H9 (cell line): ENCODE measurements around the gene TMEM220. TPM values are rescaled to one million over a fixed set of nuclear protein-coding genes. Genes with fewer than 3 reads are reported as not detected.

Source experiments
- DNase-seq: peaks from one replicate; pipeline ENCODE4 v3.0.0-alpha.2; 2017
- H2AFZ ChIP-seq: one replicate; pipeline ENCODE4 v1.6.1; 2013; ENCODE audit warnings: mild to moderate bottlenecking, low read length, control low read depth, moderate library complexity
- H2AK5ac ChIP-seq: 2 replicates; pipeline ENCODE4 v1.6.1; 2013; ENCODE audit warnings: low read length, control low read depth, mixed read lengths; ENCODE audit not compliant: insufficient read length
- H2BK120ac ChIP-seq: one replicate; pipeline ENCODE4 v1.6.1; 2013; ENCODE audit warnings: low read depth, mild to moderate bottlenecking, low read length, control low read depth, inconsistent platforms; ENCODE audit not compliant: poor library complexity, severe bottlenecking
- H2BK12ac ChIP-seq: 2 replicates; pipeline ENCODE4 v1.6.1; 2013; ENCODE audit warnings: low read length, control low read depth, mixed read lengths, low read depth; ENCODE audit not compliant: insufficient read length
- H2BK15ac ChIP-seq: 2 replicates; pipeline ENCODE4 v1.6.1; 2013; ENCODE audit warnings: low read depth, low read length, control low read depth
- H2BK20ac ChIP-seq: one replicate; pipeline ENCODE4 v1.6.1; 2013; ENCODE audit warnings: low read depth, mild to moderate bottlenecking, low read length, control low read depth, inconsistent platforms; ENCODE audit not compliant: poor library complexity, severe bottlenecking
- H2BK5ac ChIP-seq: 2 replicates; pipeline ENCODE4 v1.6.1; 2013; ENCODE audit warnings: low read length, control low read depth, mixed read lengths; ENCODE audit not compliant: insufficient read length
- H3K14ac ChIP-seq: 2 replicates; pipeline ENCODE4 v1.6.1; 2013; ENCODE audit warnings: low read length, control low read depth; ENCODE audit not compliant: insufficient read depth
- H3K18ac ChIP-seq: 2 replicates; pipeline ENCODE4 v1.6.1; 2013; ENCODE audit warnings: low read depth, mild to moderate bottlenecking, mixed read lengths, low read length, control low read depth; ENCODE audit not compliant: insufficient read length
- H3K23ac ChIP-seq: 2 replicates; pipeline ENCODE4 v1.6.1; 2013; ENCODE audit warnings: low read length, control low read depth, mixed read lengths, low read depth; ENCODE audit not compliant: insufficient read length
- H3K23me2 ChIP-seq: 2 replicates; pipeline ENCODE4 v1.6.1; 2013; ENCODE audit warnings: low read depth, mild to moderate bottlenecking, mixed read lengths, low read length, control low read depth; ENCODE audit not compliant: insufficient read length, poor library complexity, severe bottlenecking
- H3K27ac ChIP-seq: 2 replicates; pipeline ENCODE4 v1.5.1; 2013; ENCODE audit warnings: low read length, control low read depth, mixed read lengths, low read depth; ENCODE audit not compliant: insufficient read length
- H3K27me3 ChIP-seq: 2 replicates; pipeline ENCODE4 v1.6.1; 2013; ENCODE audit warnings: low read length, control low read depth, inconsistent platforms; ENCODE audit not compliant: insufficient read depth
- H3K4ac ChIP-seq: 2 replicates; pipeline ENCODE4 v1.6.1; 2013; ENCODE audit warnings: low read depth, mild to moderate bottlenecking, control low read depth, inconsistent platforms, low read length, moderate library complexity
- H3K4me1 ChIP-seq: 2 replicates; pipeline ENCODE4 v1.6.1; 2013; ENCODE audit warnings: low read length, control low read depth, inconsistent platforms; ENCODE audit not compliant: insufficient read depth
- H3K4me2 ChIP-seq: 2 replicates; pipeline ENCODE4 v1.6.1; 2013; ENCODE audit warnings: low read length, control low read depth, mixed read lengths; ENCODE audit not compliant: insufficient read length, insufficient read depth
- H3K56ac ChIP-seq: 2 replicates; pipeline ENCODE4 v1.6.1; 2013; ENCODE audit warnings: low read depth, mild to moderate bottlenecking, mixed read lengths, low read length, control low read depth; ENCODE audit not compliant: insufficient read length
- H3K79me1 ChIP-seq: 2 replicates; pipeline ENCODE4 v1.6.1; 2013; ENCODE audit warnings: low read depth, mild to moderate bottlenecking, moderate library complexity, low read length, control low read depth, inconsistent platforms; ENCODE audit not compliant: insufficient read depth, poor library complexity, severe bottlenecking
- H3K79me2 ChIP-seq: 2 replicates; pipeline ENCODE4 v1.6.1; 2013; ENCODE audit warnings: low read length, control low read depth, inconsistent platforms; ENCODE audit not compliant: insufficient read depth
- H3K9ac ChIP-seq: 2 replicates; pipeline ENCODE4 v1.6.1; 2013; ENCODE audit warnings: low read length, control low read depth, mixed read lengths; ENCODE audit not compliant: insufficient read length; ENCODE audit errors: extremely low read depth
- H3K9me3 ChIP-seq: one replicate; pipeline ENCODE4 v1.6.1; 2013; ENCODE audit warnings: low read depth, low read length, inconsistent platforms; ENCODE audit not compliant: control insufficient read depth
- H3T11ph ChIP-seq: one replicate; pipeline ENCODE4 v1.6.1; 2013; ENCODE audit warnings: mild to moderate bottlenecking, low read length, control low read depth, inconsistent platforms
- H4K20me1 ChIP-seq: one replicate; pipeline ENCODE4 v1.6.1; 2013; ENCODE audit not compliant: control insufficient read depth, insufficient read length, insufficient read depth
- H4K5ac ChIP-seq: 2 replicates; pipeline ENCODE4 v1.6.1; 2013; ENCODE audit warnings: low read depth, mild to moderate bottlenecking, mixed read lengths, low read length, control low read depth; ENCODE audit not compliant: insufficient read length
- H4K8ac ChIP-seq: replicated peaks from 2 replicates; pipeline ENCODE4 v1.6.1; 2013; ENCODE audit warnings: low read length, control low read depth, mixed read lengths, low read depth; ENCODE audit not compliant: insufficient read length
- H4K91ac ChIP-seq: 2 replicates; pipeline ENCODE4 v1.6.1; 2013; ENCODE audit warnings: low read depth, mild to moderate bottlenecking, moderate library complexity, mixed read lengths, low read length, control low read depth; ENCODE audit not compliant: insufficient read length
- H3K27ac Mint-ChIP-seq, 3 experiments: 2 replicates in 2 of 3; 3 replicates in 1 of 3; pipeline ENCODE4 v1.8.0; 2020 to 2021; ENCODE audit warnings: mixed read lengths in 3 of 3, mild to moderate bottlenecking in 1 of 3, moderate library complexity in 1 of 3
- H3K27me3 Mint-ChIP-seq: 2 replicates; pipeline ENCODE4 v1.8.0; 2021; ENCODE audit warnings: low read depth, mild to moderate bottlenecking, moderate library complexity, mixed read lengths
- H3K36me3 Mint-ChIP-seq, 3 experiments: 2 replicates in 2 of 3; 3 replicates in 1 of 3; pipeline ENCODE4 v1.8.0; 2020 to 2021; ENCODE audit warnings: low read depth in 3 of 3, mixed read lengths in 3 of 3; ENCODE audit not compliant: insufficient read depth in 1 of 3
- H3K4me1 Mint-ChIP-seq, 2 experiments: 2 replicates each; pipeline ENCODE4 v1.8.0; 2020; ENCODE audit warnings: mixed read lengths in 2 of 2
- H3K4me3 Mint-ChIP-seq, 2 experiments: 2 replicates in 1 of 2; 3 replicates in 1 of 2; pipeline ENCODE4 v1.8.0; 2020 to 2021; ENCODE audit warnings: mild to moderate bottlenecking in 2 of 2, mixed read lengths in 2 of 2, moderate library complexity in 1 of 2
- H3K9me3 Mint-ChIP-seq, 2 experiments: 2 replicates in 1 of 2; 3 replicates in 1 of 2; pipeline ENCODE4 v1.8.0; 2020; ENCODE audit warnings: mild to moderate bottlenecking in 2 of 2, mixed read lengths in 2 of 2, moderate library complexity in 1 of 2
- CTCF ChIP-seq: fragments of 200-600 bp; sonication (generic); conservative IDR thresholded peaks from 3 replicates; pipeline ENCODE4 v1.8.0; 2021; ENCODE audit warnings: antibody characterized with exemption, mild to moderate bottlenecking
- WGBS: extraction: QIAGEN DNeasy Blood & Tissue Kit; methylation state at CpG from one replicate; pipeline ENCODE4 v1.1.7; 2013; ENCODE audit warnings: missing lambda C conversion rate, low lambda C conversion rate, mixed read lengths; ENCODE audit not compliant: insufficient read length; ENCODE audit errors: extremely low coverage; 5-methylcytosine and 5-hydroxymethylcytosine counted together
- total RNA-seq: library from RNA; stranded (reverse); gene quantifications from 2 replicates; pipeline ENCODE4 v1.2.1, GENCODE V29; 2021

The TMEM220 gene
- total RNA-seq, 1 experiment from 2014 or later = 6.1 TPM

GRCh38 chr17:10775058-10775457, 45.2 kb upstream of the TMEM220 start:
- Histone ChIP-seq H3T11ph (no peak overlapping the region), H2AFZ (no peak overlapping the region), H4K8ac (no peak overlapping the region), H2BK15ac (no peak overlapping the region), H3K4me2 (no peak overlapping the region), H2BK12ac (no peak overlapping the region), H3K9me3 (no peaks in the 10 kb centered on the region), H3K14ac (no peak overlapping the region), H2BK20ac (no peak overlapping the region), H2BK120ac (no peak overlapping the region), H4K20me1 (no peaks in the 10 kb centered on the region), H3K56ac (no peak overlapping the region), H3K79me1 (no peaks in the 10 kb centered on the region), H3K79me2 (no peaks in the 10 kb centered on the region), H4K91ac (no peak overlapping the region), H2AK5ac (no peak overlapping the region), H3K18ac (no peak overlapping the region), H3K4ac (no peak overlapping the region), H3K23ac (no peak overlapping the region), H3K23me2 (no peaks in the 10 kb centered on the region), H2BK5ac (no peak overlapping the region), H4K5ac (no peak overlapping the region), H3K9ac (no peak overlapping the region), H3K4me1 (no peaks in the 10 kb centered on the region), H3K27me3 (no peaks in the 10 kb centered on the region), H3K27ac (no peak overlapping the region)
- peaks cover 4 to 13% (median 8%) of the 10 kb centered on the region in 3 experiments for H3K36me3 Mint-ChIP-seq
- TF ChIP-seq CTCF = no peak
- H3K4me1 Mint-ChIP-seq = peaks cover 4 to 10% of the 10 kb centered on the region in 2 experiments; a peak in 3 of 4 replicates
- H3K4me3 Mint-ChIP-seq = no peak overlapping the region
- no CpG with 5 or more reads among the region's 4 CpGs for WGBS
- H3K9me3 Mint-ChIP-seq = peaks cover 8 to 16% of the 10 kb centered on the region in 2 experiments
- no peaks in the 10 kb centered on the region for H3K27me3 Mint-ChIP-seq
- DNase-seq = no peak
- H3K27ac Mint-ChIP-seq = peak overlapping the region in 1 of 3 experiments; percentile 46; a peak in 2 of 7 replicates
